ENCODE data around the gene ABHD4. TPM values are rescaled to one million over a fixed set of nuclear protein-coding genes. Genes with fewer than 3 reads are reported as not detected.
"Not testable (repeated sequence)": the region's sequence is repeated elsewhere in the genome, so short reads cannot be mapped to it uniquely, and the experiment has no call there.

The ABHD4 gene
- total RNA-seq, 2 donors from 2014 or later: 20.9 to 25.4 TPM

DNA sequence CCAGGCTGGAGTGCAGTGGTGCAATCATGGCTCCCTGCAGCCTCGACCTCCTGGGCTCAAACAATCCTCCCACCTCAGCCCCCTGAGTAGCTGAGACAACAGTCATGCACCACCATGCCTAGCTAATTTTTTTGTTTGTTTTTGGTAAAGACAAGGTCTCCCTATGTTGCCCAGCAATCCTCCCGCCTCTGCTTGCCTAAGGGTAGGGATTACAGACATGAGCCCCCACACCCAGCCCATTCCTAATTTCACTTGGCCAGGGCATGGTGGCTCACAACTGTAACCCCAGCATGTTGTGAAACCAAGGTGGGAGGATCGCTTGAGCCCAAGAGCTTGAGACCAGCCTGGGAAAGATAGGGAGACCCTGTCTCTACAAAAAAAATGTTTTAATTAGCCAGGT is 18.2 kb upstream of the ABHD4 start:
- Histone ChIP-seq H3K9me3 (no peaks in the 10 kb centered on the region), H3K36me3 (peaks cover under 1% of the 10 kb centered on the region), H3K4me3 (no peak overlapping the region), H3K4me1 (peaks cover 0 to 21% of the 10 kb centered on the region in 2 donors), H3K27me3 (no peaks in the 10 kb centered on the region), H3K27ac (no peak overlapping the region)
- TF ChIP-seq, protein P1, sequence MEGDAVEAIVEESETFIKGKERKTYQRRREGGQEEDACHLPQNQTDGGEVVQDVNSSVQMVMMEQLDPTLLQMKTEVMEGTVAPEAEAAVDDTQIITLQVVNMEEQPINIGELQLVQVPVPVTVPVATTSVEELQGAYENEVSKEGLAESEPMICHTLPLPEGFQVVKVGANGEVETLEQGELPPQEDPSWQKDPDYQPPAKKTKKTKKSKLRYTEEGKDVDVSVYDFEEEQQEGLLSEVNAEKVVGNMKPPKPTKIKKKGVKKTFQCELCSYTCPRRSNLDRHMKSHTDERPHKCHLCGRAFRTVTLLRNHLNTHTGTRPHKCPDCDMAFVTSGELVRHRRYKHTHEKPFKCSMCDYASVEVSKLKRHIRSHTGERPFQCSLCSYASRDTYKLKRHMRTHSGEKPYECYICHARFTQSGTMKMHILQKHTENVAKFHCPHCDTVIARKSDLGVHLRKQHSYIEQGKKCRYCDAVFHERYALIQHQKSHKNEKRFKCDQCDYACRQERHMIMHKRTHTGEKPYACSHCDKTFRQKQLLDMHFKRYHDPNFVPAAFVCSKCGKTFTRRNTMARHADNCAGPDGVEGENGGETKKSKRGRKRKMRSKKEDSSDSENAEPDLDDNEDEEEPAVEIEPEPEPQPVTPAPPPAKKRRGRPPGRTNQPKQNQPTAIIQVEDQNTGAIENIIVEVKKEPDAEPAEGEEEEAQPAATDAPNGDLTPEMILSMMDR (IDR thresholded peaks at IDR 0.05): no peak
- no peak for DNase-seq (ENCODE audit: low spot score)

DNA sequence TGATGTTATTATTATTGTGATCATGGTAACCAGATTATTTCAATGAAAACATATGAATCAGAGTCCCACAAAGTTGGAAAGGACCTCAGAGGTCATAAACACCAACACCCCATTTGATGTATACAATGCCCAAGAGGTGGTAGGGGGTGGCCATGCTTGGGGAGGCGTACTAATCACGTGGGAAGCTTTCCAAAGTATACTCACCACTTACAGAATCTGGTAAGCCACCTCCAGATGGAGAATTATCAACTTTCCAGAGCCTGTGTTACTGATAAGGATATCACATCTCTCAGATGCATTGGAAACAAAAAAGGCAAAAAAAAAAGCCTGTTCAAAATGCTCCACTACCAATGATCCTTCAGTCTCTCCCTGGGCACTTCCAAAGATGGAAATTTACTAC is 17.5 kb upstream of the ABHD4 start:
- TF ChIP-seq, protein P1 (IDR thresholded peaks at IDR 0.05): no peak
- DNase-seq (ENCODE audit: low spot score): no peak
- no peak overlapping the region for H3K27ac ChIP-seq
- H3K36me3 ChIP-seq: no peaks in the 10 kb centered on the region
- no peak overlapping the region for H3K4me3 ChIP-seq
- no peaks in the 10 kb centered on the region for H3K27me3 ChIP-seq
- H3K9me3 ChIP-seq: no peaks in the 10 kb centered on the region
- H3K4me1 ChIP-seq: peaks cover 0 to 28% of the 10 kb centered on the region in 2 donors

DNA sequence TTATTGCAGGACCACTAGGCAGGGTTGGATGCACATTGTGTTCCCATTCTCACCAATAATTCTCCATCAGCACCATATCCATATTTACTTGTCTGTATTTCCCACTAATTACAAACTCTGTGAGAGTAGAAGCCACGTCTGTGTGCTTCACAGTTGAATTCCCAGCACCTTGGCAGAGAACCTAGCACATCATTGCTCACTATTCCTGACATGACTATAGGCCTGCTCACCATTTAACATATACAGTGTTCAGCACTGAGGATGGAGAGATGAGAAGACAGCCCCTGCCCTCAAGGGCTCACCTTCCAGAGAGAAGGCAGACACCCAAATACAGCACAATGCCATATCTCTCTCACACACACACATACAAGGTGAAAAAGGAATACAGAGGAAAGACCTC is 14.1 kb upstream of the ABHD4 start:
- no peak for DNase-seq (ENCODE audit: low spot score)
- H3K36me3 ChIP-seq: no peaks in the 10 kb centered on the region
- no peaks in the 10 kb centered on the region for H3K9me3 ChIP-seq
- H3K27me3 ChIP-seq: no peaks in the 10 kb centered on the region
- peaks cover 0 to 54% of the 10 kb centered on the region in 2 donors for H3K4me1 ChIP-seq
- TF ChIP-seq, protein P1 (IDR thresholded peaks at IDR 0.05): no peak
- H3K4me3 ChIP-seq: no peak overlapping the region
- no peak overlapping the region for H3K27ac ChIP-seq

DNA sequence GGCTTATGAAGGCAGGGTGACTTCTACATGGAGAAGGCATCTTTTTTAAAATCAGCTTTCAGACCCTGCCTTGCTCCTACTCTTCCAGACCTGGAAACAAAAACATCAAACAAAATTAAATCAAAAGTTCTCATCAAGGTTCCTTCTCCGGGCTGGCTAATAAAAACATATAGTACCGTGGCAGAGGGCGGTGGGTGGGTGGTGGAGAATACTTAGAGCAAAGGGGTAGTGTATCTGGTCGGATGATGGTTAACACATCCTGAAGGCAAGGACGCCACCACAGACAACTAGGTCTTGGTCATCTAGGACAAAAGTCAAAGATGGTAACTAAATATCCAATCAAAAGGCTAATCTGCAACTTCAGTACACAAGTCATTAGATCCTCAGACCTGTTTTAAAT is 10.9 kb upstream of the ABHD4 start:
- H3K4me1 ChIP-seq: peaks cover 0 to 64% of the 10 kb centered on the region in 2 donors
- no peak overlapping the region for H3K27ac ChIP-seq

DNA sequence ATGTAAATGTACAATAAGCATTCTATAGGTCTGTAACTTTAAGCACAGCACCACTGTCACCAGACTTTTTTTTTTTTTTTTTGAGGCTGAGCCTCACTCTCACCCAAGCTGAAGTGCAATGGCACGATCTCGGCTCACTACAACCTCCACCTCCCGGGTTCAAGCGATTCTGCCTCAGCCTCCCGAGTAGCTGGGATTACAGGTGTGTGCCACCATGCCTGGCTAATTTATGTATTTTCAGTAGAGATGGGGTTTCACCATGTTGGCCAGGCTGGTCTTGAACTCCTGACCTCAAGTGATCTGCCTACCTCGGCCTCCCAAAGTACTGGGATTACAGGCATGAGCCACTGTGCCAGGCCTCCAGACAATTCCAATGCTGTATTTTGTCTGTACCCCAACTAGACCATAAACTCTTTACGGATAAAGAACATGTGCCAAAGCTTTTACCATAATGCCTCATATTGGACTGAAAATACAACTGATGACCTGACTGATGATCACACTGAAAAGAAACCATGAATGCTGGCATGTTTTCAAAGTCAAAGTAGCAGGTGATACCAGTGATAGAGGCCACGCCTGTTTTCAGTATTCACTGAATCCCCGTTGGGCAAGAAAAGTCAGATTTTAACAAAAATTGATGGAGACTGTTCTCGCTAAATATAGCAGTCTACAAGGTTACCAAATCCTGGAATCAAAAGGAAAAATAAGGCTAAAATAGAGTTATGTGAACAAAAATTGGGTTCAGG is 10.2 kb upstream of the ABHD4 start:
- not testable (repeated sequence) for H3K27me3 ChIP-seq; H3K9me3 ChIP-seq; DNase-seq (ENCODE audit: low spot score); H3K36me3 ChIP-seq
- Histone ChIP-seq H3K27ac (peak overlapping the region; percentile 91 to 93), H3K4me3 (peak overlapping the region; percentile 73 to 91), H3K4me1 (peaks cover 0 to 64% of the 10 kb centered on the region in 2 donors)

More for the DNA sequence above, 10.9 kb upstream of the ABHD4 start:
- no peak for DNase-seq (ENCODE audit: low spot score)
- no peaks in the 10 kb centered on the region for H3K9me3 ChIP-seq
- no peak overlapping the region for H3K4me3 ChIP-seq
- TF ChIP-seq, protein P1 (IDR thresholded peaks at IDR 0.05): no peak
- no peaks in the 10 kb centered on the region for H3K36me3 ChIP-seq
- no peaks in the 10 kb centered on the region for H3K27me3 ChIP-seq

DNA sequence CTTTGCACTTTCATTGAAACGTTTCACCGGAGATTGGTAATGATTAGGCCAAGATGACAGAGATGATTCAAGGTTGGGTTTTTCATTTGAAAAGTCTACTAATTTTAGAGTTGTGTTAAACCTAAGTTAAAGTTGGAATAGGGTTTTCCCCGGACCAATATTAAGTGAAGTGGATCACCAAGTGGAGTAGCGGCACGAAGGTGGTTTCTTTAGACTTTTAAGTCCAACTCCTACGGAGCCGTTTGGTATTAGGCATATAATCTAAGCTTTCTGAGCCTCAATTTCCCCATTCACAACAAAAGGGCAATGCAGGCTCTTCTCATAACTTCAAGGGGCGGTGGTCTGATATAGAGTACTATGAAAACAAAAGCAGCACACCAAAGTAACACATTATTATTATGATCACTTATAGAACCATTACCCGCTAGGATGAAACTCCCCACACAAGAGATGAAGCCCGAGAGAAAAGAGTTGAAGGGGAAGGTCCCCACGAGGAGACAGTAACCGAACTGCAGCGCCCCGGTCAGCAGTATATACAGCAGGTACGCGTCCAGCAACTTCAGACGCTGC is 9.5 kb upstream of the ABHD4 start:
- H3K36me3 ChIP-seq: no peaks in the 10 kb centered on the region
- H3K9me3 ChIP-seq: no peaks in the 10 kb centered on the region
- no peaks in the 10 kb centered on the region for H3K27me3 ChIP-seq
- H3K4me1 ChIP-seq: peaks cover 0 to 57% of the 10 kb centered on the region in 2 donors
- peak overlapping the region; percentile 91 to 93 for H3K27ac ChIP-seq
- DNase-seq (ENCODE audit: low spot score): no peak
- TF ChIP-seq, protein P1 (IDR thresholded peaks at IDR 0.05): no peak
- peak overlapping the region; percentile 73 to 91 for H3K4me3 ChIP-seq
